ENCODE data around the gene GON7.

GRCh38 chr14:93163564-93163963, 43.3 kb downstream of the GON7 start:
- TF ChIP-seq YY1 (IDR thresholded peaks at IDR 0.05; ENCODE audit: extremely low read depth, insufficient replicate concordance, low read depth, low read length), result no peak
- no peak for TF ChIP-seq CTCF (IDR thresholded peaks at IDR 0.05 in 2 of 3, conservative IDR thresholded peaks at IDR 0.05 in 1 of 3; ENCODE audit: borderline replicate concordance in 1 of 3, insufficient read depth in 1 of 3, low read depth in 2 of 3, low read length in 2 of 3)
- TF ChIP-seq SRF (IDR thresholded peaks at IDR 0.05; ENCODE audit: low read depth), result no peak
- no peak for TF ChIP-seq FOSL1 (IDR thresholded peaks at IDR 0.05; ENCODE audit: low read depth)
- TF ChIP-seq CEBPB (IDR thresholded peaks at IDR 0.05; ENCODE audit: low read depth), result no peak
- no peak for TF ChIP-seq ZNF274 (IDR thresholded peaks at IDR 0.05; ENCODE audit: low read depth, low read length)
- no peak for TF ChIP-seq REST (IDR thresholded peaks at IDR 0.05; ENCODE audit: low read depth)
- TF ChIP-seq POLR2A (IDR thresholded peaks at IDR 0.05; ENCODE audit: borderline replicate concordance, extremely low read depth, insufficient read depth, insufficient read length), result no peak
- TF ChIP-seq ATF3 (IDR thresholded peaks at IDR 0.05), result no peak
